ENCODE data around the gene ELOVL3. TPM values are rescaled to one million over a fixed set of nuclear protein-coding genes. Genes with fewer than 3 reads are reported as not detected.

ELOVL3 gene
- total RNA-seq, 4 donors from 2014 or later: 0.51 TPM; not detected in 3

DNA sequence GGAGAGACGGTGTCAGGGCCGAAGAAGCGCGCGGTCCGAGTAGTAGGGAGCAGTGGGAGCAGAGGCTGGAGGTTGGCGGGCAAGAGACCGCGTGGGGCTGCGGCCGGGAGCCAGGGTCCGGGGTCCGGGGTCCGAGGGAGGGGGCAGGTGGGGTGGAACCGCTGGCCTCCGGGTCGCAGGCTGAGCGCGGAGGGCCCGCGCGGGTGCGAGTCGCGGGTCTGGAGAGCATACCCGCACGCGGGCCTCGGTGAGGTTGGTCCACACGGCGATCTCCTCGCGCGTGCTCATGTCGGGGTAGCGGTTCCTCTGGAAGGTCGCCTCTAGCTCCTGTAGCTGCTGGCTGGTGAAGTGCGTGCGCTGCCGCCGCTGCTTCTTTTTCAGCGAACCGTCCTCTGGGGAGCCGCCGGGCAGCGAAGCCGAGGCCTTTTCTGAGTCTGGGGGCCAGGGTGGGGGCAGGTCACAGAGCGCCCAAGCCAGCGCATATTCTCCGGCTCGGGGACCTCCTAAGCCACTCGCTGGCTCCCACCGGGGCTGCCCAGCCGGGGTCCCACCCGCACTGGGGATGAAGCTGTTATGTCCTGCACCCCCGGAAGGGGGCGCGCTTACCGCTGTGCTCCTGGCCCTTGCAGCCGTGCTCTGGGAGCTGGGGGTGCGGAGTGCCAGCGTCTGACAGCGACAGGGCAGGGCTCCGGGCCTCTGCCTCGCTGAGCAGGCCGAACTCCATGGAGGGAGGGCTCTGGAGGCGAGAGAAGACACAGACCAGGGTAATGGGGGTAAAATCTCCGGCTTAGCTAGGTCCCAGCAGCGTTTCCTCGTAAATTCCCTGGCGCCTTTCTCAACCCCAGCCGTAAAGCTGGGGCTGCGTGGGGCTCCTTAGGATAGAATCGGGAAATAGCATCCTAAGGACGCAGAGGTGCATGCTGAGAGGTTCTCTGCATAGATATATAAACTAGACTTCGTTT lies 5.5 kb downstream of the ELOVL3 start:
- intact Hi-C loops (cut with DNase I; ENCODE audit: low total_unique reads): no loop called here
- Histone ChIP-seq H3K27me3 (peaks cover 13 to 18% of the 10 kb centered on the region in 2 donors), H3K27ac (no peak overlapping the region), H3K4me3 (peak overlapping the region in 1 of 2 donors; percentile 14), H3K9me3 (no peaks in the 10 kb centered on the region), H3K4me1 (peaks cover 0 to 18% of the 10 kb centered on the region in 2 donors), H3K36me3 (no peaks in the 10 kb centered on the region)
- TF ChIP-seq, protein P1, sequence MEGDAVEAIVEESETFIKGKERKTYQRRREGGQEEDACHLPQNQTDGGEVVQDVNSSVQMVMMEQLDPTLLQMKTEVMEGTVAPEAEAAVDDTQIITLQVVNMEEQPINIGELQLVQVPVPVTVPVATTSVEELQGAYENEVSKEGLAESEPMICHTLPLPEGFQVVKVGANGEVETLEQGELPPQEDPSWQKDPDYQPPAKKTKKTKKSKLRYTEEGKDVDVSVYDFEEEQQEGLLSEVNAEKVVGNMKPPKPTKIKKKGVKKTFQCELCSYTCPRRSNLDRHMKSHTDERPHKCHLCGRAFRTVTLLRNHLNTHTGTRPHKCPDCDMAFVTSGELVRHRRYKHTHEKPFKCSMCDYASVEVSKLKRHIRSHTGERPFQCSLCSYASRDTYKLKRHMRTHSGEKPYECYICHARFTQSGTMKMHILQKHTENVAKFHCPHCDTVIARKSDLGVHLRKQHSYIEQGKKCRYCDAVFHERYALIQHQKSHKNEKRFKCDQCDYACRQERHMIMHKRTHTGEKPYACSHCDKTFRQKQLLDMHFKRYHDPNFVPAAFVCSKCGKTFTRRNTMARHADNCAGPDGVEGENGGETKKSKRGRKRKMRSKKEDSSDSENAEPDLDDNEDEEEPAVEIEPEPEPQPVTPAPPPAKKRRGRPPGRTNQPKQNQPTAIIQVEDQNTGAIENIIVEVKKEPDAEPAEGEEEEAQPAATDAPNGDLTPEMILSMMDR (IDR thresholded peaks at IDR 0.05): peak in 2 of 4 experiments; percentile 7 to 19
- no peak for TF ChIP-seq POLR2A (IDR thresholded peaks at IDR 0.05)
- peak in 1 of 2 donors; percentile 19 for DNase-seq

GRCh38 chr10:102233997-102234396 lies 7.9 kb downstream of the ELOVL3 start:
- DNase-seq: no peak
- no peaks in the 10 kb centered on the region for H3K9me3 ChIP-seq
- H3K36me3 ChIP-seq: no peaks in the 10 kb centered on the region
- H3K4me1 ChIP-seq: peaks cover 0 to 18% of the 10 kb centered on the region in 2 donors
- no peak overlapping the region for H3K27ac ChIP-seq
- no peak overlapping the region for H3K4me3 ChIP-seq
- intact Hi-C loops (cut with DNase I; ENCODE audit: low total_unique reads): no loop called here
- TF ChIP-seq POLR2A (IDR thresholded peaks at IDR 0.05): no peak
- TF ChIP-seq, protein P1 (IDR thresholded peaks at IDR 0.05): no peak
- H3K27me3 ChIP-seq: peaks cover 13 to 18% of the 10 kb centered on the region in 2 donors

DNA sequence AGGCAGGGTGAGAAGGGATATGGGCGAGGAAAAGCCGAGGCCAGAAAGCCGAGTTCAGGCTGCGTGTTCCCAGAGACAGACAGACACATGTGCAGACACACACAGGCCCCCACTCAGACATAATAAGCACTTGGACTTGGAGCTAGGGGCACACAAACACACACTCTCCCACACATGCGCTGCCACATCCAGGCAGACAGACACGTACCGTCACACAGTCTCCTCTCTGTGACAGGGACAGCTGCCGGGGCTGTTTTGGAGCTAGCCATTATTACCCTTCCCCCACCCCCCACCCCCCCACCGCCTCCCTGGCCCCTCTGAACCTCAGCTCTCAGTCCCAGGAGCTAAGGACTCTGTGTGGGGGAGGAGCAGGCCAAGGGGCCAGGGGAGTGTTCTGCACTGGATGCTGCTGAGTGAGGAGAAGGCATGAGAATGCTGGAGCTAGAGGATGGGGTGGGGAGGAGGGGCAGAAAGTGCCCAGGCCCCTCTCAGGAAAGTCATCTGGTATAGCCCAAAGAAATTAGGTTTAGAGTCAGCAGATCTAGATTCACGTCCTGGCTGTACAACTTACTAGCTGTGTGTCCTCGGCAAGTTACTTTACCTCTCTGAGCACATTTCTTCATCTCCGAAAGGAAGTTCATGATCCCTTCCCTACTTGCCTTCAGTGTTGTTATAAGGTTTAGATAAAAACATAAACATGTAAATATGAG lies 8.9 kb downstream of the ELOVL3 start:
- intact Hi-C loops (cut with DNase I; ENCODE audit: low total_unique reads): no loop called here
- Histone ChIP-seq H3K27ac (no peak overlapping the region), H3K36me3 (no peaks in the 10 kb centered on the region), H3K4me1 (peaks cover 0 to 18% of the 10 kb centered on the region in 2 donors), H3K4me3 (no peak overlapping the region), H3K9me3 (no peaks in the 10 kb centered on the region), H3K27me3 (peaks cover 13 to 18% of the 10 kb centered on the region in 2 donors)
- no peak for DNase-seq
- no peak for TF ChIP-seq POLR2A (IDR thresholded peaks at IDR 0.05)
- TF ChIP-seq, protein P1 (IDR thresholded peaks at IDR 0.05): no peak

- Histone ChIP-seq H3K4me3 (no peak overlapping the region), H3K27ac (no peak overlapping the region), H3K27me3 (peaks cover 13 to 18% of the 10 kb centered on the region in 2 donors), H3K4me1 (peaks cover 0 to 12% of the 10 kb centered on the region in 2 donors), H3K9me3 (no peaks in the 10 kb centered on the region), H3K36me3 (no peaks in the 10 kb centered on the region)
- TF ChIP-seq, protein P1 (IDR thresholded peaks at IDR 0.05): no peak
- no peak for TF ChIP-seq POLR2A (IDR thresholded peaks at IDR 0.05)
- DNase-seq: no peak
- intact Hi-C loops (cut with DNase I; ENCODE audit: low total_unique reads): no loop called here
These were observed 9.5 kb downstream of the ELOVL3 start for GRCh38 chr10:102235598-102235920.

DNA sequence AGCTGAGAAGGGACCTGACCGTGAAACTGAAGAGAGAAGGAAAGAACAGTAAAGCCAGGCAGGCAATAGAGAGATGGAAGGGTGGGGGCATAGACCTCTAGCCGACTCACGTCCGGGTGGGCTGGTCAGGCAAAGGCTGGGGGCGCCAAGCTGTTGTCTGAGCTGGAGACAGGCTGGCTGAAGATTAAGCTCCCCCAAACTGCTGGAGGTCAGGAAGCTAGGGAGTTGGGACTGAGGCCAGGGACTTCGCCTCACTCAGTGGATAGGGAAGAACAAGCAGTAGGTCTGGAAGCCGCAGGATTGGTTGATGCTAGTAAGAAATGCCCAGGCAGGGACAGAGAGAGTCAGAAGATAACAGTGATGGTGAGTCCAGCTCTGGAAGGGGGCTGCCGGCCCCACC lies 9.9 kb downstream of the ELOVL3 start:
- no peaks in the 10 kb centered on the region for H3K9me3 ChIP-seq
- H3K27me3 ChIP-seq: peaks cover 11 to 16% of the 10 kb centered on the region in 2 donors
- DNase-seq: no peak
- no peak overlapping the region for H3K27ac ChIP-seq
- H3K4me3 ChIP-seq: no peak overlapping the region
- no peak for TF ChIP-seq POLR2A (IDR thresholded peaks at IDR 0.05)
- TF ChIP-seq, protein P1 (IDR thresholded peaks at IDR 0.05): no peak
- peaks cover 0 to 8% of the 10 kb centered on the region in 2 donors for H3K4me1 ChIP-seq
- intact Hi-C loops (cut with DNase I; ENCODE audit: low total_unique reads): no loop called here
- no peaks in the 10 kb centered on the region for H3K36me3 ChIP-seq
